AG09309 (cell line): ENCODE data around the gene CFAP65.

Experiments
- DNase-seq: peaks from one replicate; pipeline ENCODE4 v3.0.0-alpha.2; 2010; ENCODE audit warnings: low read depth
- H3K4me3 ChIP-seq: 2 replicates; pipeline ENCODE4 v1.5.1; 2011; ENCODE audit warnings: mild to moderate bottlenecking, low read depth, low read length, moderate library complexity; ENCODE audit not compliant: control insufficient read depth
- CTCF ChIP-seq: IDR thresholded peaks from 2 replicates; pipeline ENCODE4 v1.5.1; 2011; ENCODE audit warnings: mild to moderate bottlenecking, low read depth, low read length, inconsistent platforms; ENCODE audit not compliant: insufficient read depth, control insufficient read depth; ENCODE audit errors: missing control alignments

CFAP65 gene

GRCh38 chr2:219057709-219058540, 16.6 kb upstream of the CFAP65 start:
- TF ChIP-seq CTCF, result peak; percentile 95
- no peak overlapping the region for H3K4me3 ChIP-seq
- no peak for DNase-seq

- no peak overlapping the region for H3K4me3 ChIP-seq
- no peak for TF ChIP-seq CTCF
- no peak for DNase-seq
These were observed 15.8 kb upstream of the CFAP65 start for GRCh38 chr2:219056896-219057708.

GRCh38 chr2:219056176-219056895, 15.0 kb upstream of the CFAP65 start:
- H3K4me3 ChIP-seq, result no peak overlapping the region
- no peak for TF ChIP-seq CTCF
- no peak for DNase-seq

- no peak for TF ChIP-seq CTCF
- no peak overlapping the region for H3K4me3 ChIP-seq
- DNase-seq, result no peak
These were observed 13.9 kb upstream of the CFAP65 start for GRCh38 chr2:219054956-219055903.

GRCh38 chr2:219049282-219049681, 8.0 kb upstream of the CFAP65 start:
- no peak overlapping the region for H3K4me3 ChIP-seq

More at GRCh38 chr2:219049282-219049681, 8.0 kb upstream of the CFAP65 start:
- no peak for DNase-seq
- TF ChIP-seq CTCF, result no peak
